Stomach (tissue), 9 donors: ENCODE results near the gene DYRK1B. TPM values are rescaled to one million over a fixed set of nuclear protein-coding genes. Genes with fewer than 3 reads are reported as not detected.
A peak's percentile ranks its signal among the peaks of the same experiment; 100 is the strongest.

ENCODE experiments used
- DNase-seq, 2 donors: peaks; one replicate each; pipeline versions ENCODE4 v3.0.0 to v3.0.0-alpha.2; 2013 to 2019
- H3K27ac ChIP-seq, 5 donors: fragments of 200-600 bp in 4 of 5; sonication (generic) in 4 of 5; one replicate each; pipeline ENCODE4 v1.5.1; 2013 to 2019; ENCODE audit warnings: mild to moderate bottlenecking in 1 of 5, moderate library complexity in 1 of 5
- H3K27me3 ChIP-seq, 3 donors: fragments of 200-600 bp; sonication (generic); one replicate each; pipeline ENCODE4 v1.5.1; 2017 to 2019; ENCODE audit warnings: mixed run types in 1 of 3
- H3K36me3 ChIP-seq, 4 donors: fragments of 200-600 bp; sonication (generic); 1 replicate in 3 of 4; 2 replicates in 1 of 4; pipeline ENCODE4 v1.5.1; 2016 to 2019
- H3K4me1 ChIP-seq, 4 donors: fragments of 200-600 bp; sonication (generic); one replicate each; pipeline ENCODE4 v1.5.1; 2016 to 2019
- H3K4me3 ChIP-seq, 4 donors: fragments of 200-600 bp; sonication (generic) in 3 of 4; one replicate each; pipeline ENCODE4 v1.5.1; 2016 to 2019; ENCODE audit warnings: mild to moderate bottlenecking in 1 of 4
- H3K9me3 ChIP-seq, 4 donors: fragments of 200-600 bp; sonication (generic); one replicate each; pipeline ENCODE4 v1.5.1; 2016 to 2019
- EP300 ChIP-seq: sonication (generic); formaldehyde crosslinking; IDR thresholded peaks from one replicate; pipeline ENCODE4 v1.6.1; 2017; ENCODE audit warnings: antibody characterized with exemption
- POLR2A ChIP-seq, 4 donors: fragments of 450-650 bp; IDR thresholded peaks; one replicate each; pipeline ENCODE4 v1.6.1; 2016; ENCODE audit warnings: antibody characterized with exemption in 4 of 4, control low read depth in 2 of 4, mild to moderate bottlenecking in 1 of 4, moderate library complexity in 1 of 4
- POLR2AphosphoS5 ChIP-seq, 3 donors: sonication (generic); formaldehyde crosslinking; IDR thresholded peaks; one replicate each; pipeline ENCODE4 v1.6.1; 2016; ENCODE audit warnings: antibody characterized with exemption in 3 of 3
- WGBS, 5 donors: extraction: QIAGEN DNeasy Blood & Tissue Kit in 3 of 5; methylation state at CpG; one replicate each; pipeline versions ENCODE4 v1.1.5 to v1.1.7; 2013 to 2018; 5-methylcytosine and 5-hydroxymethylcytosine counted together
- intact Hi-C: fragments of 100-400 bp; cut with DNase I; formaldehyde crosslinking; loops from one replicate; pipeline ENCODE4 v1.15.1; 2023; ENCODE audit warnings: low total_unique reads
- polyA plus RNA-seq, 3 donors: library from polyadenylated mRNA; stranded (reverse); fragments of 200-250 nt; gene quantifications; one replicate each; pipeline ENCODE4 v1.2.3, GENCODE V29; 2013
- total RNA-seq, 5 donors: library from RNA; depleted of rRNA; stranded (reverse); fragments of >200 nt; gene quantifications; one replicate each; pipeline versions ENCODE4 v1.1.0 to v1.2.3, GENCODE V29; 2014 to 2016
- TF ChIP-seq, protein P1 (sequence below), 7 experiments: fragments of 450-650 bp in 4 of 7; fragments of 200-600 bp in 3 of 7; sonication (generic) in 3 of 7; IDR thresholded peaks; one replicate each; pipeline ENCODE4 v1.5.1; 2016 to 2019; ENCODE audit warnings: antibody characterized with exemption in 7 of 7, control low read depth in 2 of 7, mild to moderate bottlenecking in 1 of 7
- donor health status: healthy with polysubstance abuse.
- donor health status: Bipolar disorder and iron deficiency.
- donor health status: healthy.

The DYRK1B gene
- total and polyA plus RNA-seq, 8 donors, result 3.9 to 28.4 (median 9.9) TPM

DNA sequence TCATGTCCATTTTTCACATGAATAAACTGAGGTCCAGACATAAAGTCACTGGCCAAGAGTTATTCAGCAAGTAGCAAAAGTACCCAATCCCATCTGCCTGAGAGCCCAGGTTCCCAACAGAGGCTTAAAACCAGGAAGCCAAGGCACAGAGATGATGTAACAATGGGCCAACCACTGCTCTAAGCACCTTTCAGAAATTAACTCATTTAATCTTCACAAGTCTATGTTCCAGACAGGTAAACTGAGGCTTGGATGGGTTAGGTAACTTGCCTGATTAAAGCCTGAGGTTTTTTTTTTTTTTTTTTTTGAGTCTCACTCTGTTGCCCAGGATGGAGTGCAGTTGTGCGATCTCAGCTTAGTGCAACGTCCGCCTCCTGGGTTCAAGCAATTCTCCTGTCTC, 4.0 kb upstream of the DYRK1B start:
- WGBS, 5 donors, result 84 to 99% (median 94%) methylated on average over 3 of the region's 3 CpGs
- intact Hi-C loops, result no loop called here
- TF ChIP-seq EP300 (no peak), POLR2A (IDR thresholded peaks at IDR 0.05) (no peak), POLR2AphosphoS5 (IDR thresholded peaks at IDR 0.05) (no peak)
- TF ChIP-seq, protein P1, sequence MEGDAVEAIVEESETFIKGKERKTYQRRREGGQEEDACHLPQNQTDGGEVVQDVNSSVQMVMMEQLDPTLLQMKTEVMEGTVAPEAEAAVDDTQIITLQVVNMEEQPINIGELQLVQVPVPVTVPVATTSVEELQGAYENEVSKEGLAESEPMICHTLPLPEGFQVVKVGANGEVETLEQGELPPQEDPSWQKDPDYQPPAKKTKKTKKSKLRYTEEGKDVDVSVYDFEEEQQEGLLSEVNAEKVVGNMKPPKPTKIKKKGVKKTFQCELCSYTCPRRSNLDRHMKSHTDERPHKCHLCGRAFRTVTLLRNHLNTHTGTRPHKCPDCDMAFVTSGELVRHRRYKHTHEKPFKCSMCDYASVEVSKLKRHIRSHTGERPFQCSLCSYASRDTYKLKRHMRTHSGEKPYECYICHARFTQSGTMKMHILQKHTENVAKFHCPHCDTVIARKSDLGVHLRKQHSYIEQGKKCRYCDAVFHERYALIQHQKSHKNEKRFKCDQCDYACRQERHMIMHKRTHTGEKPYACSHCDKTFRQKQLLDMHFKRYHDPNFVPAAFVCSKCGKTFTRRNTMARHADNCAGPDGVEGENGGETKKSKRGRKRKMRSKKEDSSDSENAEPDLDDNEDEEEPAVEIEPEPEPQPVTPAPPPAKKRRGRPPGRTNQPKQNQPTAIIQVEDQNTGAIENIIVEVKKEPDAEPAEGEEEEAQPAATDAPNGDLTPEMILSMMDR (IDR thresholded peaks at IDR 0.05), result no peak
- DNase-seq, result no peak
- H3K36me3 ChIP-seq, result peaks cover 49 to 63% (median 61%) of the 10 kb centered on the region in 4 donors
- H3K4me3 ChIP-seq, result no peak overlapping the region
- no peak overlapping the region for H3K27ac ChIP-seq
- H3K9me3 ChIP-seq, result no peaks in the 10 kb centered on the region
- no peaks in the 10 kb centered on the region for H3K27me3 ChIP-seq
- H3K4me1 ChIP-seq, result peaks cover 12 to 27% (median 19%) of the 10 kb centered on the region in 4 donors

DNA sequence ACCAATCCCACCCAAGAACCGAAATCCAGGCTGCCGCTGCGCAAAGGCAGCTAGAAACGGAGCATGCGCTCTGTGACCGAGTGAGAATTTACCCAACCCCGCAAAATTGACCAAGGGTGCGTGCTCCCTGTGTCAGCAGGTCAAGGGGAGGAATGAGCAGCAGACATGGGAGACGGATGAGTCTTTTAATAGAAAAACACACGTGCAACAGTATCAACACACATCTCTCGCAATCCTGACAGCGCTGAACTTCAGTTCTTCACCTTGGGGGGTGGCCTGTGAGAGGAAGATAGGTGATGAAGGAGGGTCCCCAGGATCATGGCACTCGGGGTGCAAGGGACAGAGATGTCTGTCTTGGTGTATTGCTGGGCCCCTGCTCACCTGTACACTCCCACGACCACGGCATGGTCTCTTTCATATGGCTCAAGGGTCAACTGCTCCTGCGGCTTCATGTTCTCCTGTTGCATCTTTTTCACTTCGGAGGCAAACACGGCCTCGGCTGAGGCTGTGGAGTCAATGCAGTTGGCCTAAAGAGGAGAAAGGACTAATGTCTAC, 402 bp upstream of the DYRK1B start:
- peaks cover 18 to 27% (median 26%) of the 10 kb centered on the region in 4 donors for H3K4me1 ChIP-seq
- TF ChIP-seq POLR2A (IDR thresholded peaks at IDR 0.05) (no peak), EP300 (no peak)
- TF ChIP-seq, protein P1 (IDR thresholded peaks at IDR 0.05), result no peak
- H3K27me3 ChIP-seq, result no peaks in the 10 kb centered on the region
- no peaks in the 10 kb centered on the region for H3K9me3 ChIP-seq
- H3K4me3 ChIP-seq, result peak overlapping the region; percentile 83 to 99 (median 98)
- DNase-seq, result no peak
- peaks cover 54 to 75% (median 74%) of the 10 kb centered on the region in 4 donors for H3K36me3 ChIP-seq
- intact Hi-C loops, result no loop called here
- peak overlapping the region; percentile 15 to 91 (median 75) for H3K27ac ChIP-seq
- 39 to 48% (median 41%) methylated on average over 17 to 19 of the region's 19 CpGs for WGBS, 5 donors

DNA sequence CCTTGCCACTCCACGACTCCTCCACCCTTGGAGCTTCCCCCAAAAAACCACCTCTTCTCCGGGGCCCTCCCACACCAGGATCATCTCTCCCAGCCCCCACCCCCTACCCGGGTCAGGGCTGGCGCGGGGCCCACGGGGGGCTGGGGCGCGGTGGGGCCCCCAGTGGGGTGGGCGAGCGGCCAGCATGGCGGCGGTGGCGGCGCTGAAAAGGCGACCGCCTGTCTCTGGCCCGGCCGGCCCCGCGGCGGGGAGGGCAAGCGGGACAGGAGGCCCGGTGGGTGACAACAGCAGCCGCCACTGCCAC, 850 bp downstream of the DYRK1B start:
- 0 to 4% (median 2%) methylated on average over 16 to 24 of the region's 24 CpGs for WGBS, 5 donors

DNA sequence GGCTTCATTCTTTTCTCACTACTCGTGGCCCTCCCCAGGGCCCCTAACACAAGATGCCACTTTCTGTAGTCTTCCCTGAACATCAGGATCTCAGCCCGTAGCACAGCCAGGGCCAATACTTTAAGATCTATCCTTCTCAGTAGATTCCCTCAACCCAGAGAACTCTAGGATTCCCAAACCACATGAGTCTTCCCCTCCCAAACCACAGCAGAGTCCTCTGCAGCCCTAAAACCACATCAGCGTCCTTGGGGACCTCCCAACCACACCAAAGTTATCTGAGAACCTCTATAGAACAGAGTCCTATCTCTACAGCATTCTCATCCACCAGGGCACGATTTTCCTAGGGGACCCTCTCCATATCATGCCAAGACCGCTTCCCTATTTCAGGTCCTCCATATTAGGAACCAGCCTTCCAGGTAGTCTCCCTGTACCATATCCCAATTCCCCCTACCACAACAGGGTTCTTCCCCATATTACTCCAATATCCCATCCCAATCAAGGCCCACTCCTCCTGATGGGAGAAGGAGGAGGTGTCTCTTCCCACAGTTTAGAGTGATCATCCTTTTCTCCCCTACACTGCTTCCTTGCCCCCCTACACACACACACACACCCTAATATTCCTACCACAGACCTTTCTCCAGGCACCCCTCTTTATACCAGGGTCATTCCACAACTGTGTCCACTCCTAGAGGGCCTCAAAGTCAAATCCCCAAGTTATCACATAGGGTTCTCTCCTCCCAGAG, 1.4 kb downstream of the DYRK1B start:
- peaks cover 18 to 27% (median 26%) of the 10 kb centered on the region in 4 donors for H3K4me1 ChIP-seq
- no peaks in the 10 kb centered on the region for H3K9me3 ChIP-seq
- peaks cover 50 to 75% (median 74%) of the 10 kb centered on the region in 4 donors for H3K36me3 ChIP-seq
- no peaks in the 10 kb centered on the region for H3K27me3 ChIP-seq
- TF ChIP-seq EP300, result no peak
- no peak for TF ChIP-seq POLR2A (IDR thresholded peaks at IDR 0.05)
- no peak for TF ChIP-seq POLR2AphosphoS5 (IDR thresholded peaks at IDR 0.05)
- TF ChIP-seq, protein P1 (IDR thresholded peaks at IDR 0.05), result no peak
- WGBS, 5 donors, result 50 to 60% (median 56%) methylated on average over 5 of the region's 5 CpGs
- DNase-seq, result no peak
- H3K4me3 ChIP-seq, result peak overlapping the region; percentile 83 to 99 (median 98)
- H3K27ac ChIP-seq, result peak overlapping the region in 4 of 5 donors; percentile 75 to 91 (median 82)
- intact Hi-C loops, result no loop called here

More for the DNA sequence above, 850 bp downstream of the DYRK1B start:
- H3K4me3 ChIP-seq, result peak overlapping the region; percentile 83 to 99 (median 98)
- H3K36me3 ChIP-seq, result peaks cover 50 to 75% (median 74%) of the 10 kb centered on the region in 4 donors
- H3K9me3 ChIP-seq, result no peaks in the 10 kb centered on the region
- no peak for TF ChIP-seq POLR2A (IDR thresholded peaks at IDR 0.05)
- TF ChIP-seq POLR2AphosphoS5 (IDR thresholded peaks at IDR 0.05), result no peak
- no peak for TF ChIP-seq EP300
- TF ChIP-seq, protein P1 (IDR thresholded peaks at IDR 0.05), result no peak
- H3K27ac ChIP-seq, result peak overlapping the region; percentile 75 to 91 (median 89)
- no peak for DNase-seq
- no peaks in the 10 kb centered on the region for H3K27me3 ChIP-seq
- peaks cover 18 to 27% (median 26%) of the 10 kb centered on the region in 4 donors for H3K4me1 ChIP-seq
- intact Hi-C loops, result no loop called here
